Loucy (cell line): ENCODE data around the gene PACRG.

Experiments used
- H2AFZ ChIP-seq: fragments of 200-600 bp; sonication (generic); 2 replicates; pipeline ENCODE4 v1.6.0; 2016; ENCODE audit warnings: antibody characterized with exemption, mild to moderate bottlenecking, low read length, moderate library complexity
- H3F3A ChIP-seq: fragments of 200-600 bp; 2 replicates; pipeline ENCODE4 v1.6.0; 2016; ENCODE audit warnings: antibody characterized with exemption, low read depth, mild to moderate bottlenecking
- H3K27me3 ChIP-seq: fragments of 200-600 bp; sonication (generic); 2 replicates; pipeline ENCODE4 v1.6.1; 2014; ENCODE audit warnings: low read length, mild to moderate bottlenecking; ENCODE audit not compliant: insufficient read depth, poor library complexity, severe bottlenecking
- H3K36me3 ChIP-seq: fragments of 200-600 bp; sonication (generic); 2 replicates; pipeline ENCODE4 v1.6.1; 2016; ENCODE audit warnings: low read length; ENCODE audit not compliant: insufficient read depth
- H3K4me1 ChIP-seq: fragments of 200-600 bp; sonication (generic); 2 replicates; pipeline ENCODE4 v1.5.1; 2014; ENCODE audit warnings: low read length, mild to moderate bottlenecking; ENCODE audit not compliant: insufficient read depth, poor library complexity, severe bottlenecking
- H3K4me2 ChIP-seq: fragments of 200-600 bp; sonication (generic); 2 replicates; pipeline ENCODE4 v1.6.0; 2014; ENCODE audit warnings: antibody characterized with exemption, low read length, low read depth, mild to moderate bottlenecking; ENCODE audit not compliant: poor library complexity, severe bottlenecking
- H3K4me3 ChIP-seq: fragments of 200-600 bp; sonication (generic); 2 replicates; pipeline ENCODE4 v1.5.1; 2014; ENCODE audit warnings: low read length, mild to moderate bottlenecking, mixed read lengths; ENCODE audit not compliant: poor library complexity, severe bottlenecking
- H3K79me2 ChIP-seq: fragments of 200-600 bp; sonication (generic); 2 replicates; pipeline ENCODE4 v1.6.1; 2014; ENCODE audit warnings: low read length; ENCODE audit not compliant: insufficient read depth
- H3K9ac ChIP-seq: fragments of 200-600 bp; sonication (generic); 2 replicates; pipeline ENCODE4 v1.6.0; 2014; ENCODE audit warnings: mild to moderate bottlenecking, low read depth, low read length, moderate library complexity; ENCODE audit not compliant: poor library complexity, severe bottlenecking
- H3K9me2 ChIP-seq: fragments of 200-600 bp; sonication (generic); replicated peaks from 2 replicates; pipeline ENCODE4 v1.6.1; 2016; ENCODE audit warnings: low read depth, low read length, mixed read lengths
- H3K9me3 ChIP-seq: fragments of 200-600 bp; sonication (generic); 2 replicates; pipeline ENCODE4 v1.6.1; 2014; ENCODE audit warnings: mild to moderate bottlenecking, antibody characterized with exemption, low read length, low read depth; ENCODE audit not compliant: insufficient read depth
- H4K20me1 ChIP-seq: fragments of 200-600 bp; sonication (generic); 2 replicates; pipeline ENCODE4 v1.6.0; 2014; ENCODE audit warnings: antibody characterized with exemption, low read length, mild to moderate bottlenecking; ENCODE audit not compliant: insufficient read depth, poor library complexity, severe bottlenecking
- CTCF ChIP-seq: fragments of 200-600 bp; sonication (generic); conservative IDR thresholded peaks from 2 replicates; pipeline ENCODE4 v1.5.1; 2014; ENCODE audit warnings: mild to moderate bottlenecking, antibody characterized with exemption, low read length
- EZH2phosphoT487 ChIP-seq: fragments of 200-600 bp; IDR thresholded peaks from 2 replicates; pipeline ENCODE4 v1.6.1; 2018; ENCODE audit warnings: antibody characterized with exemption, mild to moderate bottlenecking, moderate library complexity, borderline replicate concordance

Gene PACRG

GRCh38 chr6:162971356-162971755 lies 243.6 kb downstream of the PACRG start:
- H3K4me3 ChIP-seq = no peak overlapping the region
- TF ChIP-seq CTCF = no peak
- no peak for TF ChIP-seq EZH2phosphoT487
- H3K4me2 ChIP-seq = no peak overlapping the region
- no peaks in the 10 kb centered on the region for H4K20me1 ChIP-seq
- no peaks in the 10 kb centered on the region; the same call in 1 of the 2 replicates for H3K9me3 ChIP-seq
- H3K9ac ChIP-seq = no peak overlapping the region
- H3K36me3 ChIP-seq = no peaks in the 10 kb centered on the region
- no peaks in the 10 kb centered on the region for H3K4me1 ChIP-seq
- H2AFZ ChIP-seq = no peak overlapping the region
- H3K27me3 ChIP-seq = no peaks in the 10 kb centered on the region
- H3F3A ChIP-seq = no peaks in the 10 kb centered on the region
- H3K9me2 ChIP-seq = no peaks in the 10 kb centered on the region
- no peaks in the 10 kb centered on the region for H3K79me2 ChIP-seq

- H3K4me2 ChIP-seq = no peak overlapping the region
- no peak overlapping the region for H3K4me3 ChIP-seq
- no peaks in the 10 kb centered on the region; the same call in 1 of the 2 replicates for H3K9me3 ChIP-seq
- no peaks in the 10 kb centered on the region for H3K27me3 ChIP-seq
- no peaks in the 10 kb centered on the region for H3K9me2 ChIP-seq
- no peak for TF ChIP-seq EZH2phosphoT487
- no peak for TF ChIP-seq CTCF
- H3K36me3 ChIP-seq = no peaks in the 10 kb centered on the region
- H3F3A ChIP-seq = no peaks in the 10 kb centered on the region
- H4K20me1 ChIP-seq = no peaks in the 10 kb centered on the region
- no peak overlapping the region for H3K9ac ChIP-seq
- no peak overlapping the region for H2AFZ ChIP-seq
- H3K79me2 ChIP-seq = no peaks in the 10 kb centered on the region
- no peaks in the 10 kb centered on the region for H3K4me1 ChIP-seq
These were observed 245.5 kb downstream of the PACRG start for GRCh38 chr6:162973151-162973872.

GRCh38 chr6:162973980-162974379 lies 246.2 kb downstream of the PACRG start:
- H3K36me3 ChIP-seq = no peaks in the 10 kb centered on the region
- no peaks in the 10 kb centered on the region for H3K9me2 ChIP-seq
- no peaks in the 10 kb centered on the region for H3K79me2 ChIP-seq
- no peak overlapping the region for H3K4me2 ChIP-seq
- H3K4me1 ChIP-seq = no peaks in the 10 kb centered on the region
- no peaks in the 10 kb centered on the region for H3F3A ChIP-seq
- H4K20me1 ChIP-seq = no peaks in the 10 kb centered on the region
- no peaks in the 10 kb centered on the region for H3K27me3 ChIP-seq
- no peak for TF ChIP-seq EZH2phosphoT487
- no peak for TF ChIP-seq CTCF
- H3K9me3 ChIP-seq = no peaks in the 10 kb centered on the region; the same call in 1 of the 2 replicates
- no peak overlapping the region for H3K9ac ChIP-seq
- H2AFZ ChIP-seq = no peak overlapping the region
- no peak overlapping the region for H3K4me3 ChIP-seq
